Heart left ventricle (tissue), 13 donors: ENCODE results near the gene POMT1.

ENCODE experiments used
- POLR2A ChIP-seq, 2 donors: fragments of 450-650 bp; IDR thresholded peaks; one replicate each; pipeline ENCODE4 v1.6.1; 2017; ENCODE audit warnings: antibody characterized with exemption in 2 of 2, mild to moderate bottlenecking in 2 of 2, moderate library complexity in 2 of 2
- TF ChIP-seq, protein P1 (sequence below), 12 donors: fragments of 200-600 bp; sonication (generic) in 4 of 12; IDR thresholded peaks; one replicate each; pipeline versions ENCODE4 v1.5.0 to v1.8.0; 2018 to 2022; ENCODE audit warnings: antibody characterized with exemption in 12 of 12, mild to moderate bottlenecking in 5 of 12
- donor health status: ischemic (EF 13 %, LVEDD 7.1; RV severe dilation, severe dysfunction).
- donor health status: DM: no; HTN: yes; CAD: no.
- donor health status: DM: no; HTN: no; CAD: no.
- donor health status: ischemic (EF 25% LVEDD 6.9; RV normal size, moderate dysfunction).
- donor health status: ischemic (EF 25% LVEDD 5.7; RV mildly dilated, moderate dysfunction).
- donor health status: ischemic (EF 35%, LVEDD 5.7; RV mildly dilated, moderate dysfunction).
- donor health status: nonischemic (EF 11% LVEDD 7.7; RV severe dilation, severe dysfunction).
- donor health status: DM: yes; HTN: yes; CAD: no.
- donor health status: PGD.
- donor health status: ischemic (EF 29% LVEDD 5.4; RV normal size, mild dysfunction).
- donor health status: nonischemic (EF 23%, LVEDD 6.1; RV moderate dilation, normal function).

DNA sequence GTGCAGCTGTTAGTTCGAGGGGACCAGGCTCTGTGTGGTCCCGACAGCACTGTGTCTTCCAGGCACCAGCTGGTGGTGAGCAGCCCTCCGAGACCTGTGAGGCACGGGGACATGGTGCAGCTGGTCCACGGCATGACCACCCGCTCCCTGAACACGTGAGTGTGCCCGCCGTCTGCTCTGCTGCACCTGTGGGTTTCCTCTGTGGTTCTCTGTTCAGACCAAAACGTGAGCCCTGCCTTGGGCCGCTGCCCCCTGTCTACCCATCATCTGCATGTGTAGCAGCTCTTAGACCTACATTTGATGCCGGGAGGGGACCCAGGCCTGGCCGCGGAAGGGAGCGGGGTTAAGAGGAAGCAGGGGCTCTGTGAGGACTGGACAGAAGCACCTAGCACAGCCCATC lies 10.5 kb downstream of the POMT1 start:
- no peak for TF ChIP-seq POLR2A (IDR thresholded peaks at IDR 0.05)
- TF ChIP-seq, protein P1, sequence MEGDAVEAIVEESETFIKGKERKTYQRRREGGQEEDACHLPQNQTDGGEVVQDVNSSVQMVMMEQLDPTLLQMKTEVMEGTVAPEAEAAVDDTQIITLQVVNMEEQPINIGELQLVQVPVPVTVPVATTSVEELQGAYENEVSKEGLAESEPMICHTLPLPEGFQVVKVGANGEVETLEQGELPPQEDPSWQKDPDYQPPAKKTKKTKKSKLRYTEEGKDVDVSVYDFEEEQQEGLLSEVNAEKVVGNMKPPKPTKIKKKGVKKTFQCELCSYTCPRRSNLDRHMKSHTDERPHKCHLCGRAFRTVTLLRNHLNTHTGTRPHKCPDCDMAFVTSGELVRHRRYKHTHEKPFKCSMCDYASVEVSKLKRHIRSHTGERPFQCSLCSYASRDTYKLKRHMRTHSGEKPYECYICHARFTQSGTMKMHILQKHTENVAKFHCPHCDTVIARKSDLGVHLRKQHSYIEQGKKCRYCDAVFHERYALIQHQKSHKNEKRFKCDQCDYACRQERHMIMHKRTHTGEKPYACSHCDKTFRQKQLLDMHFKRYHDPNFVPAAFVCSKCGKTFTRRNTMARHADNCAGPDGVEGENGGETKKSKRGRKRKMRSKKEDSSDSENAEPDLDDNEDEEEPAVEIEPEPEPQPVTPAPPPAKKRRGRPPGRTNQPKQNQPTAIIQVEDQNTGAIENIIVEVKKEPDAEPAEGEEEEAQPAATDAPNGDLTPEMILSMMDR (IDR thresholded peaks at IDR 0.05), result no peak
